ENCODE results near the gene SLC35D3. TPM values are rescaled to one million over a fixed set of nuclear protein-coding genes. Genes with fewer than 3 reads are reported as not detected.

Gene SLC35D3
- total and polyA plus RNA-seq, 2 experiments from 2014 or later, result 0.12 TPM; not detected in 1

DNA sequence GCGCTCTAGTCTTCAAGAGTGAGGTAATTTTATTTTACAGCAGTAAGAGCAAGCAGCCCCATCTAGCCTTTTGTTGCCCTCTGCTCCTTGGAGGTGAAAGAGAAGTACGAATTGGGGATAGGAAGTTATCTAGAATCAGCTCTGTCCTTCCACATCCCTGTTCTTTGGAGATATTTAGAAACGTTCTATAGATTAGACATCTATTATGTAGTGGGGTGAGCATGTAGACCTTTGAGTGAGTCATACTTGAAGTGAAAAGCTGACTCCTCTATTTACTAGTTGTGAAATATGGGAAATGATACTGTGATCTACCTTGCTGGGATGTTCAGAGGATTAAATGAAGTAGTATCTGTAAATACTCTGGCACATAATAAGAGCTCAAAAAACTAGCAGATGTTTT, 36.0 kb upstream of the SLC35D3 start:
- Histone ChIP-seq H2AFZ (no peak overlapping the region), H3K27ac (no peak overlapping the region), H3K4me1 (ENCODE audit: insufficient read depth) (peaks cover 18% of the 10 kb centered on the region), H3K9me3 (ENCODE audit: low read depth) (no peaks in the 10 kb centered on the region), H3K4me2 (no peak overlapping the region), H3K4me3 (no peak overlapping the region), H3K79me2 (no peaks in the 10 kb centered on the region), H4K20me1 (ENCODE audit: insufficient read depth, poor library complexity, severe bottlenecking) (no peaks in the 10 kb centered on the region), H3K9me2 (replicated peaks; ENCODE audit: insufficient read depth) (no peaks in the 10 kb centered on the region), H3K27me3 (no peaks in the 10 kb centered on the region), H3K36me3 (replicated peaks; ENCODE audit: insufficient read depth, low read depth) (no peaks in the 10 kb centered on the region)
- 60% methylated on average over 3 of the region's 3 CpGs for whole genome bisulfite sequencing (ENCODE audit: low lambda C conversion rate, missing lambda C conversion rate)
- no peak for DNase-seq (ENCODE audit: low spot score)
- no peak for TF ChIP-seq EZH2phosphoT487 (IDR thresholded peaks at IDR 0.05; ENCODE audit: low read depth, severe bottlenecking, unreplicated experiment)
- TF ChIP-seq EZH2 (IDR thresholded peaks at IDR 0.05; ENCODE audit: borderline replicate concordance), result no peak
- TF ChIP-seq CTCF (IDR thresholded peaks at IDR 0.05; ENCODE audit: poor library complexity), result no peak

DNA sequence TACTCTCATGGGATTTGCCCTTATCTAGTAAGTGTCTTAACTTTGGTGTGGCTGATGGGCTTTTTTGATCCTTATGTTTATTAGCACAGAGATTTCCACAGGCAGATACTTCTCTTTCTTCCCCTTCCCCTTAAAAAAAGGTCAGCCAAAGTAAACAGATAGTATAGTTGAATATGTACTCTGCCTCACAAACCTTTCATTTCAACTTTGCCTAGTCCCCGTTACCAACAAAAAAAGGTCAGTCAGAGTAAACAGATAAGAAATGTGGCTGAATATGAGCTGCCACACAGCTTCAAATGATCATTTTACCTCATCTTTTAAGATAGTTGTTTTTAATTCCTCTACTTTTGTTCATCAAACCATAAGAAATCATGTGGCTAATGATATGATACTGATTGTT, 34.1 kb upstream of the SLC35D3 start:
- no peak for TF ChIP-seq CTCF (IDR thresholded peaks at IDR 0.05; ENCODE audit: poor library complexity)
- no peak for TF ChIP-seq EZH2phosphoT487 (IDR thresholded peaks at IDR 0.05; ENCODE audit: low read depth, severe bottlenecking, unreplicated experiment)
- no peak for TF ChIP-seq EZH2 (IDR thresholded peaks at IDR 0.05; ENCODE audit: borderline replicate concordance)
- Histone ChIP-seq H3K27me3 (no peaks in the 10 kb centered on the region), H3K9me2 (replicated peaks; ENCODE audit: insufficient read depth) (no peaks in the 10 kb centered on the region), H3K9me3 (ENCODE audit: low read depth) (no peaks in the 10 kb centered on the region), H3K27ac (no peak overlapping the region), H3K4me2 (no peak overlapping the region), H3K79me2 (no peaks in the 10 kb centered on the region), H3K4me1 (ENCODE audit: insufficient read depth) (peaks cover 18% of the 10 kb centered on the region), H3K4me3 (no peak overlapping the region), H4K20me1 (ENCODE audit: insufficient read depth, poor library complexity, severe bottlenecking) (no peaks in the 10 kb centered on the region), H3K36me3 (replicated peaks; ENCODE audit: insufficient read depth, low read depth) (no peaks in the 10 kb centered on the region), H2AFZ (no peak overlapping the region)
- no peak for DNase-seq (ENCODE audit: low spot score)
- 0% methylated on average over 1 of the region's 1 CpG for WGBS (ENCODE audit: low lambda C conversion rate, missing lambda C conversion rate)

GRCh38 chr6:136889271-136890193, 32.6 kb upstream of the SLC35D3 start:
- Histone ChIP-seq H3K79me2 (no peaks in the 10 kb centered on the region), H3K36me3 (replicated peaks; ENCODE audit: insufficient read depth, low read depth) (no peaks in the 10 kb centered on the region), H3K9me2 (replicated peaks; ENCODE audit: insufficient read depth) (no peaks in the 10 kb centered on the region), H2AFZ (no peak overlapping the region), H3K27me3 (no peaks in the 10 kb centered on the region), H3K27ac (no peak overlapping the region), H3K4me1 (ENCODE audit: insufficient read depth) (peaks cover 18% of the 10 kb centered on the region), H3K9me3 (ENCODE audit: low read depth) (no peaks in the 10 kb centered on the region), H3K4me3 (no peak overlapping the region), H4K20me1 (ENCODE audit: insufficient read depth, poor library complexity, severe bottlenecking) (no peaks in the 10 kb centered on the region), H3K4me2 (peak overlapping the region; percentile 21)
- 59% methylated on average over 6 of the region's 6 CpGs for WGBS (ENCODE audit: low lambda C conversion rate, missing lambda C conversion rate)
- TF ChIP-seq EZH2phosphoT487 (IDR thresholded peaks at IDR 0.05; ENCODE audit: low read depth, severe bottlenecking, unreplicated experiment) (no peak), EZH2 (IDR thresholded peaks at IDR 0.05; ENCODE audit: borderline replicate concordance) (no peak), CTCF (IDR thresholded peaks at IDR 0.05; ENCODE audit: poor library complexity) (no peak)
- DNase-seq (ENCODE audit: low spot score), result no peak

Data from hepatocyte (in vitro differentiated cells).